ENCODE measurements around the gene HGS.

DNA sequence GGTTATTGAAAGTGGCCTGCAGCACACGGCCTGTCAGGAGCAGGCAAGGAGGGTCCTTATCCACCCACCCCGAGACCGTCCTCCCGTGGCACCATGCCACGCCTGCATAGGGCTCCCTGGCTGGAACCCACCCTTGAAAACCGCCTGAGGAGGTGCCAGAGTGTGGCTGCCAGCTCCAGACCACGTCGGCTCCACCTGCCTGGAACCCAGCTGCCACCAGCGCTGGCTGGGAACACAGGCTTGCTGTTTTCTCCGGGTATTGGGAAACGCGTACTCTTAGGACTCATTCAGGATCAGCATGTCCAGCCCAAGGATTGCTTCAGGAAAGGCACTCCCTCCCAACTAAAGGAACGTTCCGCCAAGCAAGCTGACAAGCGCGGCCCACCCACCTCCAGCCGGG, 6.9 kb upstream of the HGS start:
- TF ChIP-seq, protein P1, sequence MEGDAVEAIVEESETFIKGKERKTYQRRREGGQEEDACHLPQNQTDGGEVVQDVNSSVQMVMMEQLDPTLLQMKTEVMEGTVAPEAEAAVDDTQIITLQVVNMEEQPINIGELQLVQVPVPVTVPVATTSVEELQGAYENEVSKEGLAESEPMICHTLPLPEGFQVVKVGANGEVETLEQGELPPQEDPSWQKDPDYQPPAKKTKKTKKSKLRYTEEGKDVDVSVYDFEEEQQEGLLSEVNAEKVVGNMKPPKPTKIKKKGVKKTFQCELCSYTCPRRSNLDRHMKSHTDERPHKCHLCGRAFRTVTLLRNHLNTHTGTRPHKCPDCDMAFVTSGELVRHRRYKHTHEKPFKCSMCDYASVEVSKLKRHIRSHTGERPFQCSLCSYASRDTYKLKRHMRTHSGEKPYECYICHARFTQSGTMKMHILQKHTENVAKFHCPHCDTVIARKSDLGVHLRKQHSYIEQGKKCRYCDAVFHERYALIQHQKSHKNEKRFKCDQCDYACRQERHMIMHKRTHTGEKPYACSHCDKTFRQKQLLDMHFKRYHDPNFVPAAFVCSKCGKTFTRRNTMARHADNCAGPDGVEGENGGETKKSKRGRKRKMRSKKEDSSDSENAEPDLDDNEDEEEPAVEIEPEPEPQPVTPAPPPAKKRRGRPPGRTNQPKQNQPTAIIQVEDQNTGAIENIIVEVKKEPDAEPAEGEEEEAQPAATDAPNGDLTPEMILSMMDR (conservative IDR thresholded peaks at IDR 0.05; ENCODE audit: low read depth, low read length) = no peak
- TF ChIP-seq EZH2 (IDR thresholded peaks at IDR 0.05; ENCODE audit: borderline replicate concordance, low read depth, low read length, poor library complexity, severe bottlenecking) = no peak

Measured in A673 (cell line).